ENCODE data around the gene IER3. TPM values are rescaled to one million over a fixed set of nuclear protein-coding genes. Genes with fewer than 3 reads are reported as not detected.

Gene IER3
- total and polyA plus RNA-seq, 4 donors = 1.3 to 8.1 (median 6.7) TPM

GRCh38 chr6:30707281-30707850, 37.0 kb downstream of the IER3 start:
- Histone ChIP-seq H3K9me3 (ENCODE audit: control insufficient read depth in 4 of 4, low read length in 3 of 4) (no peaks in the 10 kb centered on the region), H3K4me1 (ENCODE audit: control insufficient read depth in 4 of 4, insufficient read depth in 4 of 4, low read length in 3 of 4) (peaks cover 7 to 36% (median 22%) of the 10 kb centered on the region in 4 donors), H3K4me3 (ENCODE audit: low read depth in 1 of 3, low read length in 3 of 3) (no peak overlapping the region), H3K27ac (ENCODE audit: low read depth in 1 of 2, low read length in 2 of 2) (no peak overlapping the region), H3K27me3 (ENCODE audit: control insufficient read depth in 4 of 4, insufficient read depth in 4 of 4, low read length in 3 of 4) (no peaks in the 10 kb centered on the region), H3K36me3 (ENCODE audit: control insufficient read depth in 4 of 4, insufficient read depth in 3 of 4, low read depth in 1 of 4, low read length in 3 of 4) (peaks cover 3 to 33% (median 15%) of the 10 kb centered on the region in 4 donors), H3K9ac (ENCODE audit: low read depth in 1 of 2, low read length in 2 of 2) (no peak overlapping the region)
- 81% methylated on average over 6 of the region's 6 CpGs for WGBS
- DNase-seq (ENCODE audit: low spot score) = no peak
- TF ChIP-seq CTCF (IDR thresholded peaks at IDR 0.05; ENCODE audit: low read depth, low read length, missing input control) (no peak), FOXA2 (IDR thresholded peaks at IDR 0.05) (peak; percentile 44)

GRCh38 chr6:30705620-30706019, 38.7 kb downstream of the IER3 start:
- Histone ChIP-seq H3K9me3 (ENCODE audit: control insufficient read depth in 4 of 4, low read length in 3 of 4) (no peaks in the 10 kb centered on the region), H3K36me3 (ENCODE audit: control insufficient read depth in 4 of 4, insufficient read depth in 3 of 4, low read depth in 1 of 4, low read length in 3 of 4) (peaks cover 3 to 22% (median 10%) of the 10 kb centered on the region in 4 donors), H3K27ac (ENCODE audit: low read depth in 1 of 2, low read length in 2 of 2) (no peak overlapping the region), H3K4me3 (ENCODE audit: low read depth in 1 of 3, low read length in 3 of 3) (no peak overlapping the region), H3K27me3 (ENCODE audit: control insufficient read depth in 4 of 4, insufficient read depth in 4 of 4, low read length in 3 of 4) (no peaks in the 10 kb centered on the region), H3K4me1 (ENCODE audit: control insufficient read depth in 4 of 4, insufficient read depth in 4 of 4, low read length in 3 of 4) (peaks cover 7 to 34% (median 22%) of the 10 kb centered on the region in 4 donors), H3K9ac (ENCODE audit: low read depth in 1 of 2, low read length in 2 of 2) (no peak overlapping the region)
- 98% methylated on average over 4 of the region's 4 CpGs for WGBS
- TF ChIP-seq, protein P1, sequence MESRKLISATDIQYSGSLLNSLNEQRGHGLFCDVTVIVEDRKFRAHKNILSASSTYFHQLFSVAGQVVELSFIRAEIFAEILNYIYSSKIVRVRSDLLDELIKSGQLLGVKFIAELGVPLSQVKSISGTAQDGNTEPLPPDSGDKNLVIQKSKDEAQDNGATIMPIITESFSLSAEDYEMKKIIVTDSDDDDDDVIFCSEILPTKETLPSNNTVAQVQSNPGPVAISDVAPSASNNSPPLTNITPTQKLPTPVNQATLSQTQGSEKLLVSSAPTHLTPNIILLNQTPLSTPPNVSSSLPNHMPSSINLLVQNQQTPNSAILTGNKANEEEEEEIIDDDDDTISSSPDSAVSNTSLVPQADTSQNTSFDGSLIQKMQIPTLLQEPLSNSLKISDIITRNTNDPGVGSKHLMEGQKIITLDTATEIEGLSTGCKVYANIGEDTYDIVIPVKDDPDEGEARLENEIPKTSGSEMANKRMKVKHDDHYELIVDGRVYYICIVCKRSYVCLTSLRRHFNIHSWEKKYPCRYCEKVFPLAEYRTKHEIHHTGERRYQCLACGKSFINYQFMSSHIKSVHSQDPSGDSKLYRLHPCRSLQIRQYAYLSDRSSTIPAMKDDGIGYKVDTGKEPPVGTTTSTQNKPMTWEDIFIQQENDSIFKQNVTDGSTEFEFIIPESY (IDR thresholded peaks at IDR 0.05) = no peak
- no peak for TF ChIP-seq REST (IDR thresholded peaks at IDR 0.05)
- no peak for TF ChIP-seq RAD21 (IDR thresholded peaks at IDR 0.05)
- no peak for TF ChIP-seq FOXA2 (IDR thresholded peaks at IDR 0.05)
- TF ChIP-seq GABPA (IDR thresholded peaks at IDR 0.05 in 1 of 2, conservative IDR thresholded peaks at IDR 0.05 in 1 of 2) = no peak
- TF ChIP-seq RXRA (IDR thresholded peaks at IDR 0.05) = no peak
- TF ChIP-seq NR2F2 (IDR thresholded peaks at IDR 0.05) = no peak
- TF ChIP-seq SP1 (IDR thresholded peaks at IDR 0.05) = no peak
- TF ChIP-seq EGR1 (IDR thresholded peaks at IDR 0.05; ENCODE audit: low read depth in 2 of 2) = no peak
- TF ChIP-seq JUND (IDR thresholded peaks at IDR 0.05) = no peak
- TF ChIP-seq TAF1 (conservative IDR thresholded peaks at IDR 0.05) = no peak
- TF ChIP-seq FOXA1 (IDR thresholded peaks at IDR 0.05) = no peak
- TF ChIP-seq MAX (IDR thresholded peaks at IDR 0.05) = no peak
- no peak for TF ChIP-seq HNF4G (IDR thresholded peaks at IDR 0.05)
- no peak for TF ChIP-seq CTCF (IDR thresholded peaks at IDR 0.05; ENCODE audit: low read depth, low read length, missing input control)
- no peak for DNase-seq (ENCODE audit: low spot score)

Measured in liver (tissue), 9 donors.